Natural killer cell (primary cell): ENCODE measurements around the gene NHS. TPM values are rescaled to one million over a fixed set of nuclear protein-coding genes. Genes with fewer than 3 reads are reported as not detected.

Experiments used
- ATAC-seq, 3 donors: fragments of 150-1000 bp in 2 of 3; fragments of 200-7000 bp in 1 of 3; cut with Tn5 transposase; 1 replicate in 1 of 3; 2 replicates in 2 of 3; pipeline ENCODE4 v1.10.0; 2021; ENCODE audit warnings: mild to moderate bottlenecking in 2 of 3, moderate library complexity in 2 of 3
- DNase-seq, 2 donors: peaks; one replicate each; pipeline versions ENCODE4 v3.0.0 to v3.0.0-alpha.2; 2013 to 2021; ENCODE audit warnings: mixed read lengths in 1 of 2
- H3K27ac ChIP-seq: one replicate; pipeline ENCODE4 v1.5.1; 2013; ENCODE audit warnings: mild to moderate bottlenecking, low read length
- H3K27me3 ChIP-seq: one replicate; pipeline ENCODE4 v1.6.1; 2013; ENCODE audit warnings: low read length; ENCODE audit not compliant: control insufficient read depth, insufficient read depth
- H3K36me3 ChIP-seq: one replicate; pipeline ENCODE4 v1.6.1; 2013; ENCODE audit warnings: low read length; ENCODE audit not compliant: control insufficient read depth, insufficient read depth
- H3K4me1 ChIP-seq: one replicate; pipeline ENCODE4 v1.6.1; 2013; ENCODE audit warnings: low read length; ENCODE audit not compliant: control insufficient read depth, insufficient read depth
- H3K4me3 ChIP-seq: one replicate; pipeline ENCODE4 v1.5.1; 2013; ENCODE audit warnings: low read length
- H3K9me3 ChIP-seq: one replicate; pipeline ENCODE4 v1.6.1; 2013; ENCODE audit warnings: low read length; ENCODE audit not compliant: control insufficient read depth, insufficient read depth
- H3K27ac Mint-ChIP-seq, 2 donors: one replicate each; pipeline ENCODE4 v1.8.0; 2022; ENCODE audit warnings: mild to moderate bottlenecking in 2 of 2, mixed read lengths in 2 of 2, moderate library complexity in 1 of 2
- H3K27me3 Mint-ChIP-seq, 2 donors: one replicate each; pipeline ENCODE4 v1.8.0; 2022; ENCODE audit warnings: low read depth in 2 of 2, mixed read lengths in 2 of 2
- H3K36me3 Mint-ChIP-seq: one replicate; pipeline ENCODE4 v1.8.0; 2022; ENCODE audit warnings: mixed read lengths
- H3K4me1 Mint-ChIP-seq, 2 donors: one replicate each; pipeline ENCODE4 v1.8.0; 2022; ENCODE audit warnings: mixed read lengths in 2 of 2
- H3K4me3 Mint-ChIP-seq: one replicate; pipeline ENCODE4 v1.8.0; 2022; ENCODE audit warnings: mild to moderate bottlenecking, moderate library complexity, mixed read lengths
- H3K9me3 Mint-ChIP-seq, 2 donors: one replicate each; pipeline ENCODE4 v1.8.0; 2022; ENCODE audit warnings: mixed read lengths in 2 of 2
- WGBS: methylation state at CpG from one replicate; pipeline ENCODE4 v1.1.7; 2013; ENCODE audit warnings: missing lambda C conversion rate; ENCODE audit not compliant: insufficient coverage; 5-methylcytosine and 5-hydroxymethylcytosine counted together
- intact Hi-C: fragments of 100-400 bp; cut with micrococcal nuclease; formaldehyde crosslinking; loops from one replicate; pipeline ENCODE4 v1.14.2; 2022
- total RNA-seq, 4 donors: library from RNA; stranded (reverse); fragments of 120-200 nt in 1 of 4; gene quantifications; one replicate each; pipeline versions ENCODE4 v1.2.3 to v1.2.4, GENCODE V29; 2013 to 2022
- TF ChIP-seq, protein P1 (sequence below): fragments of 200-600 bp; IDR thresholded peaks from one replicate; pipeline ENCODE4 v1.8.0; 2022; ENCODE audit warnings: antibody characterized with exemption

Gene NHS
- total RNA-seq, 3 donors from 2014 or later (not counting 1 experiment from before 2014, with no cell fraction given): 0.05 to 0.28 TPM; not detected in 1

- H3K36me3 Mint-ChIP-seq: no peaks in the 10 kb centered on the region
- WGBS: 83% methylated on average over 1 of the region's 2 CpGs
- peaks cover 0 to 9% of the 10 kb centered on the region in 2 donors for H3K27me3 Mint-ChIP-seq
- H3K9me3 Mint-ChIP-seq: no peaks in the 10 kb centered on the region
- no peak overlapping the region for H3K4me3 Mint-ChIP-seq
- Histone ChIP-seq H3K9me3 (no peaks in the 10 kb centered on the region), H3K4me3 (no peak overlapping the region), H3K27me3 (no peaks in the 10 kb centered on the region), H3K27ac (no peak overlapping the region), H3K36me3 (no peaks in the 10 kb centered on the region), H3K4me1 (no peaks in the 10 kb centered on the region)
- H3K27ac Mint-ChIP-seq: no peak overlapping the region
- ATAC-seq: no peak
- TF ChIP-seq, protein P1, sequence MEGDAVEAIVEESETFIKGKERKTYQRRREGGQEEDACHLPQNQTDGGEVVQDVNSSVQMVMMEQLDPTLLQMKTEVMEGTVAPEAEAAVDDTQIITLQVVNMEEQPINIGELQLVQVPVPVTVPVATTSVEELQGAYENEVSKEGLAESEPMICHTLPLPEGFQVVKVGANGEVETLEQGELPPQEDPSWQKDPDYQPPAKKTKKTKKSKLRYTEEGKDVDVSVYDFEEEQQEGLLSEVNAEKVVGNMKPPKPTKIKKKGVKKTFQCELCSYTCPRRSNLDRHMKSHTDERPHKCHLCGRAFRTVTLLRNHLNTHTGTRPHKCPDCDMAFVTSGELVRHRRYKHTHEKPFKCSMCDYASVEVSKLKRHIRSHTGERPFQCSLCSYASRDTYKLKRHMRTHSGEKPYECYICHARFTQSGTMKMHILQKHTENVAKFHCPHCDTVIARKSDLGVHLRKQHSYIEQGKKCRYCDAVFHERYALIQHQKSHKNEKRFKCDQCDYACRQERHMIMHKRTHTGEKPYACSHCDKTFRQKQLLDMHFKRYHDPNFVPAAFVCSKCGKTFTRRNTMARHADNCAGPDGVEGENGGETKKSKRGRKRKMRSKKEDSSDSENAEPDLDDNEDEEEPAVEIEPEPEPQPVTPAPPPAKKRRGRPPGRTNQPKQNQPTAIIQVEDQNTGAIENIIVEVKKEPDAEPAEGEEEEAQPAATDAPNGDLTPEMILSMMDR: no peak
- intact Hi-C loops: no loop called here
- DNase-seq: no peak
- no peaks in the 10 kb centered on the region for H3K4me1 Mint-ChIP-seq
These were observed 383.4 kb downstream of the NHS start for GRCh38 chrX:17758382-17758781.

GRCh38 chrX:17759990-17760389 lies 385.0 kb downstream of the NHS start:
- Histone ChIP-seq H3K36me3 (no peaks in the 10 kb centered on the region), H3K27me3 (no peaks in the 10 kb centered on the region), H3K4me3 (no peak overlapping the region), H3K4me1 (no peaks in the 10 kb centered on the region), H3K27ac (no peak overlapping the region), H3K9me3 (no peaks in the 10 kb centered on the region)
- 40% methylated on average over 1 of the region's 1 CpG for WGBS
- DNase-seq (no peak), ATAC-seq (no peak)
- Mint-ChIP-seq H3K4me3 (no peak overlapping the region), H3K4me1 (no peaks in the 10 kb centered on the region), H3K9me3 (no peaks in the 10 kb centered on the region), H3K27ac (no peak overlapping the region), H3K36me3 (no peaks in the 10 kb centered on the region), H3K27me3 (peaks cover 0 to 9% of the 10 kb centered on the region in 2 donors)
- intact Hi-C loops: no loop called here
- TF ChIP-seq, protein P1: no peak

DNA sequence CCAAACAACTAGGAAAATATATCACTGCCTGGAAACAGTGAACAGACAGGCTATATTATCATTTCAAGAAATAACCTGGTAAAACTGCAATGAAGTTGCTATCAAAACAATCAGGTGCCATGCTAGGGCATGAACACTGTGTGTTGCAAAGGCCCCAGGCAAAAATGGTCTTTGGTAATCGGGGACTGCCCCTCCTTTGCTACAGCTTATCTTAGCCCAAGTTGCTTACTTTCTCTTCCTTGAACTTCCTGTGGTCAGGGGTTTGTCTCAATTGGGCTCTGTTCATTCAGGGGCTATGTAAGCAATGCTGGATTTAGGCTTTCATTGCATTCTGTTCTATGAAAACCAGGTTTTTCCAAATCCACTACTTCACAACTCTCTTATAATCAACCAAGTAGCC lies 392.7 kb downstream of the NHS start:
- no CpG with 5 or more reads among the region's 1 CpG for WGBS

GRCh38 chrX:17768997-17769396 lies 394.0 kb downstream of the NHS start:
- Histone ChIP-seq H3K4me3 (no peak overlapping the region), H3K36me3 (no peaks in the 10 kb centered on the region), H3K9me3 (no peaks in the 10 kb centered on the region), H3K27me3 (no peaks in the 10 kb centered on the region), H3K27ac (no peak overlapping the region), H3K4me1 (peaks cover 14% of the 10 kb centered on the region)
- no peak for DNase-seq
- H3K27me3 Mint-ChIP-seq: no peaks in the 10 kb centered on the region
- no peaks in the 10 kb centered on the region for H3K9me3 Mint-ChIP-seq
- no peaks in the 10 kb centered on the region for H3K4me1 Mint-ChIP-seq
- H3K27ac Mint-ChIP-seq: no peak overlapping the region
- no peak overlapping the region for H3K4me3 Mint-ChIP-seq
- intact Hi-C loops: no loop called here
- H3K36me3 Mint-ChIP-seq: no peaks in the 10 kb centered on the region
- TF ChIP-seq, protein P1: no peak
- WGBS: 94% methylated on average over 5 of the region's 5 CpGs
- no peak for ATAC-seq

More for the DNA sequence above, 392.7 kb downstream of the NHS start:
- TF ChIP-seq, protein P1: no peak
- Mint-ChIP-seq H3K36me3 (no peaks in the 10 kb centered on the region), H3K27ac (no peak overlapping the region), H3K9me3 (no peaks in the 10 kb centered on the region), H3K4me1 (no peaks in the 10 kb centered on the region), H3K27me3 (no peaks in the 10 kb centered on the region), H3K4me3 (no peak overlapping the region)
- Histone ChIP-seq H3K4me3 (no peak overlapping the region), H3K4me1 (peaks cover 14% of the 10 kb centered on the region), H3K27ac (no peak overlapping the region), H3K9me3 (no peaks in the 10 kb centered on the region), H3K27me3 (no peaks in the 10 kb centered on the region), H3K36me3 (no peaks in the 10 kb centered on the region)
- DNase-seq: no peak
- intact Hi-C loops: no loop called here
- ATAC-seq: no peak
